T-helper 22 cell (primary cell): ENCODE measurements around the gene ATP4B.

ENCODE experiments used
- DNase-seq: peaks from one replicate; pipeline ENCODE4 v3.0.0-alpha.2; 2020; ENCODE audit warnings: low read depth

The ATP4B gene

GRCh38 chr13:113656831-113657671, 947 bp downstream of the ATP4B start:
- DNase-seq = no peak

- no peak for DNase-seq
Observed at GRCh38 chr13:113656003-113656588, 1.9 kb downstream of the ATP4B start.

GRCh38 chr13:113655346-113656002, 2.5 kb downstream of the ATP4B start:
- no peak for DNase-seq

GRCh38 chr13:113654591-113655345, 3.2 kb downstream of the ATP4B start:
- no peak for DNase-seq

GRCh38 chr13:113654175-113654560, 3.8 kb downstream of the ATP4B start:
- DNase-seq = no peak

GRCh38 chr13:113653264-113654174, 4.5 kb downstream of the ATP4B start:
- DNase-seq = no peak

GRCh38 chr13:113652404-113653263, 5.4 kb downstream of the ATP4B start:
- no peak for DNase-seq

GRCh38 chr13:113651511-113652403, 6.2 kb downstream of the ATP4B start:
- no peak for DNase-seq

GRCh38 chr13:113650731-113651148, 7.3 kb downstream of the ATP4B start:
- DNase-seq = no peak

GRCh38 chr13:113650275-113650674, 7.7 kb downstream of the ATP4B start:
- no peak for DNase-seq

GRCh38 chr13:113649212-113649611, 8.8 kb downstream of the ATP4B start:
- DNase-seq = no peak

- no peak for DNase-seq
Observed at GRCh38 chr13:113648216-113648610, 9.8 kb downstream of the ATP4B start.

GRCh38 chr13:113647351-113648215, 10.4 kb downstream of the ATP4B start:
- DNase-seq = no peak

GRCh38 chr13:113646921-113647340, 11.1 kb downstream of the ATP4B start:
- no peak for DNase-seq

GRCh38 chr13:113646376-113646775, 11.6 kb downstream of the ATP4B start:
- no peak for DNase-seq

- no peak for DNase-seq
Observed at GRCh38 chr13:113645329-113645728, 12.7 kb downstream of the ATP4B start.

- DNase-seq = no peak
Observed at GRCh38 chr13:113644800-113645199, 13.2 kb downstream of the ATP4B start.

GRCh38 chr13:113643593-113643992, 14.4 kb downstream of the ATP4B start:
- no peak for DNase-seq
